ENCODE data around the gene BMERB1.
"Not testable (repeated sequence)": the region's sequence is repeated elsewhere in the genome, so short reads cannot be mapped to it uniquely, and the experiment has no call there.

BMERB1 gene

DNA sequence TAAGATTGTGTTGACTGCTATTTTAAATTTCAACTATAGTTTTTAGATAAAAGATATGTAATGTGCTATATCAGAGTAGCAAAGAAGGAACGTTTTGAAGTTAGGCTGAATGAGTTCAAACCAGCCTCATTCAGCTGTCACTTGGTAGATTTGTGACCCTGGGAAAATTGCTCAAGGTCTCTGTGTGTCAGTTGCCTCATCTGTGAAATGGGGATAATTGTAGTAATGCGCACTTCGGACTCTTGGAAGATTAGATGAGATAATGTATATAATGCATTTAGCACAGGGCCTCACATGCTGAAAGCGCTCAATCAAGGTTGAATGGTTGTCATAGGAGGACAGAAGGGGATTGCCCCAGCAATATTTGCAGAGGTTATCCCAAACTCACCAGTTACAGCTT lies 4.7 kb downstream of the BMERB1 start:
- TF ChIP-seq JUND (IDR thresholded peaks at IDR 0.05; ENCODE audit: low read depth), result no peak
- in situ Hi-C loops (cut with HindIII; ENCODE audit: low pct_unique_long_range_greater_than_20kb, low sequenced_read_pairs), result no loop called here

GRCh38 chr16:15439521-15439920 lies 5.1 kb downstream of the BMERB1 start:
- no peak for TF ChIP-seq JUND (IDR thresholded peaks at IDR 0.05; ENCODE audit: low read depth)
- in situ Hi-C loops (cut with HindIII; ENCODE audit: low pct_unique_long_range_greater_than_20kb, low sequenced_read_pairs), result no loop called here
- DNase-seq (ENCODE audit: low read depth in 1 of 2, low spot score in 1 of 2), result no peak

More for the DNA sequence above, 4.7 kb downstream of the BMERB1 start:
- DNase-seq (ENCODE audit: low read depth in 1 of 2, low spot score in 1 of 2), result no peak

DNA sequence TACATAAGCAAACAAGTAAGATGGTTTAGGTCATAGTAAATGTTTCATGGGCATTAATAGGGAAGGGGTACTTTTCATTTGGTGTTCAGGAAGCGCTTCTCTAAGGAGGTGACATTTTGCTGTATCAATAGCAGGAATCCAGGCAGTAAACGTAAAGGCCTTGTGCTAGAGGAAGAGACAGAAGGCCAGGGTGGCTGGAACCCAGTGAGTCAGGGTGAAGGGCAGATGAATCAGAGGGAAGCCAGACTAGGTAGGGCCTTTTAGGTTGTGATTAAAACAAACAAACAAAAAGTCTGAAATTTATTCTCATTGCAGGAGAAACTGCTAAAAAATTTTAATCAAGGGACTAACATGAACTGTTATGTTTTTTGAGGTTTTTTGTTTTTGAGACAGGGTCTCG lies 6.5 kb downstream of the BMERB1 start:
- DNase-seq (ENCODE audit: low read depth in 1 of 2, low spot score in 1 of 2), result no peak
- in situ Hi-C loops (cut with HindIII; ENCODE audit: low pct_unique_long_range_greater_than_20kb, low sequenced_read_pairs), result no loop called here
- TF ChIP-seq JUND (IDR thresholded peaks at IDR 0.05; ENCODE audit: low read depth), result no peak

DNA sequence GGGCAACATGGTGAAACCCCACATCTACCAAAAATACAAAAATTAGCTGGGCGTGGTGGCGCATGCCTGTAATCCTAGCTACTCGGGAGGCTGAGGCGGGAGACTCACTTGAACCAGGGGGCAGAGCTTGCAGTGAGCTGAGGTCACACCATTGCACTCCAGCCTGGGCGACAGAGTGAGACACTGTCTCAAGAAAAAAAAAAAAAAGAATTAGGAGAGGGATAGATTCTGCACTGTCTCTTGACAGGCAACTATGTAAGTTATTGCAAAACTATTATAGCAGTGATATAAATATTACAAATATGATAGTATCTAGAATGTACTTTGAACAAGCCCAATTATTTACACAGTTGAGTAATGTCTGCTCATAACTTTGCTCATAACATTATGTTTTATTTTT lies 7.8 kb downstream of the BMERB1 start:
- DNase-seq (ENCODE audit: low read depth in 1 of 2, low spot score in 1 of 2); in situ Hi-C loops (cut with HindIII; ENCODE audit: low pct_unique_long_range_greater_than_20kb, low sequenced_read_pairs): not testable (repeated sequence)

DNA sequence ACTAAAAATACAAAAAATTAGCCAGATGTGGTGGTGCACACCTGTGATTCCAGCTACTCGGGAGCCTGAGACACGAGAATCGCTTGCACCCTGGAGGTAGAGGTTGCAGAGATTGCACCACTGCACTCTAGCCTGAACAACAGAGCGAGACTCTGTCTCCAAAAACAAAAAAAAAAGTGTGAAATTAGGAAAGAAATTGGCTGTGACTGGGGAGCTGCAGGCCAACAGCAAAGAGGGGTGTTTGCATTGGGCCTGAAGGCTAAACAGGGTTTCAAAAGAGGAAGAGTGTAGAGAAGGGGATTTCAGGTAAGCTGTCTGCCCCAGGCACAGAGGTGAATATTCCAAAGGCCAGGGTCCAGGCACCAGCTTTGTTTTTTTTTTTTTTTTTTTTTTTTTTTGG lies 9.4 kb downstream of the BMERB1 start:
- no peak for TF ChIP-seq JUND (IDR thresholded peaks at IDR 0.05; ENCODE audit: low read depth)
- in situ Hi-C loops (cut with HindIII; ENCODE audit: low pct_unique_long_range_greater_than_20kb, low sequenced_read_pairs), result no loop called here
- DNase-seq (ENCODE audit: low read depth in 1 of 2, low spot score in 1 of 2), result no peak

- TF ChIP-seq JUND (IDR thresholded peaks at IDR 0.05; ENCODE audit: low read depth), result no peak
- no peak for DNase-seq (ENCODE audit: low read depth in 1 of 2, low spot score in 1 of 2)
- in situ Hi-C loops (cut with HindIII; ENCODE audit: low pct_unique_long_range_greater_than_20kb, low sequenced_read_pairs), result no loop called here
Measured at GRCh38 chr16:15444264-15444663, 9.9 kb downstream of the BMERB1 start.

- in situ Hi-C loops (cut with HindIII; ENCODE audit: low pct_unique_long_range_greater_than_20kb, low sequenced_read_pairs), result no loop called here
- DNase-seq (ENCODE audit: low read depth in 1 of 2, low spot score in 1 of 2), result no peak
- TF ChIP-seq JUND (IDR thresholded peaks at IDR 0.05; ENCODE audit: low read depth), result no peak
Measured at GRCh38 chr16:15445450-15445849, 11.1 kb downstream of the BMERB1 start.

DNA sequence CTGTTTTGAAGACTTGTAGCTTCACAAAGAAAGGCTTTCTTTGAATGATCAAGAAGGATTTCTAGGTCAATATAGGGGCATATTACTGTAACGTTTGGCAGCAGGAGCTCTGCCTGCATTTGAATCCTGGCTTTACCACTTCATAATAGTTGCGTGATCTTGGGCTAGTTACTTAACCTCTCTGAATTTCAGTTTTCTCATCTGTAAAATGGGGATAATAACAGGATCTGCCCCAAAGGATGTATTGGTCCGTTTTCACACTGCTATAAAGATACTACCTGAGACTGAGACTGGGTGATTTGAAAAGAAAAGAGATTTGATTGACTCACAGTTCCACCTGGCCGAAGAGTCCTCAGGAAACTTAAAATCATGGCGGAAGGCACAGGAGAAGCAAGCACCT lies 12.5 kb downstream of the BMERB1 start:
- DNase-seq (ENCODE audit: low read depth in 1 of 2, low spot score in 1 of 2), result no peak
- in situ Hi-C loops (cut with HindIII; ENCODE audit: low pct_unique_long_range_greater_than_20kb, low sequenced_read_pairs), result no loop called here
- no peak for TF ChIP-seq JUND (IDR thresholded peaks at IDR 0.05; ENCODE audit: low read depth)

- no peak for DNase-seq (ENCODE audit: low read depth in 1 of 2, low spot score in 1 of 2)
- no peak for TF ChIP-seq JUND (IDR thresholded peaks at IDR 0.05; ENCODE audit: low read depth)
- in situ Hi-C loops (cut with HindIII; ENCODE audit: low pct_unique_long_range_greater_than_20kb, low sequenced_read_pairs), result no loop called here
Measured at GRCh38 chr16:15450624-15451023, 16.2 kb downstream of the BMERB1 start.

- TF ChIP-seq JUND (IDR thresholded peaks at IDR 0.05; ENCODE audit: low read depth), result no peak
- DNase-seq (ENCODE audit: low read depth in 1 of 2, low spot score in 1 of 2), result no peak
- in situ Hi-C loops (cut with HindIII; ENCODE audit: low pct_unique_long_range_greater_than_20kb, low sequenced_read_pairs), result no loop called here
Measured at GRCh38 chr16:15451098-15451731, 16.8 kb downstream of the BMERB1 start.

DNA sequence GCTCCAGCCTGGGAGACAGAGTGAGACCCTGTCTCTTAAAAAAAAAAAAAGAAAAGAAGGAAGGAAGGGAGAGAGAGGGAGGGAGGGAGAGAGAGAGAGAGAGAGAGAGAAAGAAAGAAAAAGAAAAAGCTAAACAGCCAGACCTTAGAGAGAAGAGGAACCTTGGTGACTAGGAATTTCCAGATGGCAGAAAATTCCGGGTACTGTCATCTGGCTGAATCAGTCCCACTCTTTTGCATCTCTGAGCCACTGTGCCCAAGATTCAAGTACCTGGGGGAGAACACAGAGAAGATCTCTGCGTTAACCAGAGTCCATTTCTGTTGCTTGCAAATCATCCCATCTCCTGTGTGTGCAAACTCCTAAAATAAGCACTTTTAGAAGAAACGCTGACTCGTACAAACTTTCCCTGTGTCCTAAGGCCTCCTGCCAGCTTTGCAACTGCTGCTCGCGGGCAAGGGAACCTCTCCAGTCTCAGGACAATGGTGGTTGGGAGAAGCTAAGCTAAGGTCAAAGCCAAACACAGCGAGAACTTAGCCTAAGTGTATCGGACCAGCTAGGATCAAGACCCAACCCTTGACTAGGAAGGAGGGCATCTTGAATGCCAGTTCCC lies 18.0 kb downstream of the BMERB1 start:
- in situ Hi-C loops (cut with HindIII; ENCODE audit: low pct_unique_long_range_greater_than_20kb, low sequenced_read_pairs), result no loop called here
- TF ChIP-seq JUND (IDR thresholded peaks at IDR 0.05; ENCODE audit: low read depth), result no peak
- DNase-seq (ENCODE audit: low read depth in 1 of 2, low spot score in 1 of 2), result no peak

GRCh38 chr16:15453296-15453695 lies 18.9 kb downstream of the BMERB1 start:
- DNase-seq (ENCODE audit: low read depth in 1 of 2, low spot score in 1 of 2); in situ Hi-C loops (cut with HindIII; ENCODE audit: low pct_unique_long_range_greater_than_20kb, low sequenced_read_pairs): not testable (repeated sequence)

- in situ Hi-C loops (cut with HindIII; ENCODE audit: low pct_unique_long_range_greater_than_20kb, low sequenced_read_pairs); DNase-seq (ENCODE audit: low read depth in 1 of 2, low spot score in 1 of 2): not testable (repeated sequence)
Measured at GRCh38 chr16:15454933-15455332, 20.5 kb downstream of the BMERB1 start.

GRCh38 chr16:15457400-15457799 lies 23.0 kb downstream of the BMERB1 start:
- in situ Hi-C loops (cut with HindIII; ENCODE audit: low pct_unique_long_range_greater_than_20kb, low sequenced_read_pairs), result no loop called here
- no peak for TF ChIP-seq JUND (IDR thresholded peaks at IDR 0.05; ENCODE audit: low read depth)
- no peak for DNase-seq (ENCODE audit: low read depth in 1 of 2, low spot score in 1 of 2)

Measured in T47D (cell line).